GM18951 (cell line): Measurements from ENCODE around the gene RHCG.

Experiments
- POLR2A ChIP-seq: IDR thresholded peaks from 4 replicates; pipeline ENCODE4 v1.6.1; 2011; ENCODE audit warnings: mild to moderate bottlenecking; ENCODE audit not compliant: insufficient read length, insufficient read depth; ENCODE audit errors: extremely low read depth
- in situ Hi-C: fragments of 300-500 bp; cut with MboI; formaldehyde crosslinking; loops from one replicate; pipeline ENCODE4 v1.12.0; 2022; ENCODE audit warnings: low sequenced_read_pairs, mixed read lengths, inconsistent platforms; ENCODE audit not compliant: unreplicated experiment

The RHCG gene

GRCh38 chr15:89494941-89495637, 1.3 kb downstream of the RHCG start:
- in situ Hi-C loops: no loop called here
- no peak for TF ChIP-seq POLR2A

- TF ChIP-seq POLR2A: no peak
- in situ Hi-C loops: no loop called here
Measured at GRCh38 chr15:89494031-89494430, 2.4 kb downstream of the RHCG start.

DNA sequence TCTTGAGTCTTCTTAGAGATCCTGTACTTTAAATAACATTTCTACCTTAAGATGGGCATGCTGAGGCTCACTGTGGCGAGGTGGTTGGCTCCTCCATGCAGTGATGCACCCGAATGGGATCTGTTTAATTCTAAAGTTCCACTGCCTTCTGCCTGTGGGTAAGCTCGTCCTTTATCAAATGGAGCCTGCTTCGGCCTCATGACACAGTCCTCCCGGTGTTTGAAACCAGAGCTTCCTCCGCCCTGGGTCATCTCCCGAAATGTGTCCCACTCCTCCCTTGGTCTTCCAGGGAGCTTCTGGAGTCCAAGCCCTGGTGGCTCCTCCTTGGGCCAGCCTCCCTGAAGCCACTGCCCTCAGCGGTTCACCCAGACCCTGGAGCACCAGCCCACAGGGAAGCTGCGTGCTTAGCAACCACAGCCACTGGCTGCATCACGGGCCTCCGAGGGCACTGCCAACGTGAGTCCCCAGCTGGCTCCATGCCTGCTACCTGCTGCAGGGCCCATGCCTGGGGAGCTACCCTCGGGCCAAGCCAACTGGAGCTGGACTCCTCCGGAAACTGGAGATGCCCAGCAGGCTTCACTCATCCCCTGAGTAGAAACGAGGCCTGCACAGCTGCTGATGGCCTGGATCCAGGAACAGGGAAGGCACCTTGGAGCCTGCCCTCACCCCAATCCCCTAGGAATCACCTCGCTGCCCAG, 3.3 kb downstream of the RHCG start:
- in situ Hi-C loops: no loop called here
- no peak for TF ChIP-seq POLR2A

GRCh38 chr15:89492111-89492641, 4.2 kb downstream of the RHCG start:
- no peak for TF ChIP-seq POLR2A
- in situ Hi-C loops: no loop called here

DNA sequence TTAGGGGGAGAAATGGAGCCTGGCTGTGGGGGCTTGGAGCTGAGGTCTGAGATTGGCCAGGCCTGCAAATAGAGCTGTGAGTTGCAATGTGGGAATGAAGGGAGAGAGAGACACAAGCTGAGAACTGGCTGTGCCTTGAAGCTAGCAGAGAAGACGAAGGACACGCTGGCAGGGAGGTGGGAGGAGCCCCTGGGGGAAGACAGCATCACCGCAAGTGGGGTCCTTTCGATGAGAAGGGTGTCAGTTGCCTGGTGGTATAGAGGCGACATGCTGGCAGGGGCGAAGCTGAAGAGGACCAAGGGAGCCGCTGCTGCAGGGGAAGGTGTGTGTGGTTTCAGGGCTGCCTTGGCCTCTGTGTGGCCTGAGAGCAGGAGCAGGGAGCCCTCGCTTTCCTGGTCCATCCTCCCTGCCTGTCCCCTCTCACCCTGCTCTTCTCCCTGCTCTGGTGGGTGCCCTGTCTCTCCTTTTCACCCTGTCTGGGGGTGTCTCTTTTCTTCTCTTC, 5.5 kb downstream of the RHCG start:
- in situ Hi-C loops: no loop called here

GRCh38 chr15:89490081-89490813, 6.1 kb downstream of the RHCG start:
- no peak for TF ChIP-seq POLR2A
- in situ Hi-C loops: no loop called here

More for the DNA sequence above, 5.5 kb downstream of the RHCG start:
- TF ChIP-seq POLR2A: no peak

DNA sequence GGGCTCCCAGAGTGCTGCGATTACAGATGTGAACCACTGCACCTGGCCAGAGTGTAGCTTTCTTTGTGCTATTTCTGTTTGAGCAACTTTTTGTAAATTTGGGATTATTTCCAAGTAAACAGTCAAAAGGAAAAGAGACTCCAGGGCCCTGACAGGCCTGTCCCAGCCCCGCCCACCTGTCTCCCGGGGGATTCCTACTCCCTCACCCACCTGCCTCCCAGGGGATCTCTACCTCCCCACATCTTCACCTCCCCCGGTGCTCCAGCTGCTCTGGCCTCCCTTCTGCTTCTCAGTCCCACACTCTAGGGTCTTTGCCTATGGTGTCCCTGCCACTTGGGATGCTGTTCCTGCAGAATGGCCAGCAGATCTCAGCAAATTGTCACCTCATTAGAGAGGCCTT, 7.0 kb downstream of the RHCG start:
- TF ChIP-seq POLR2A: no peak
- in situ Hi-C loops: no loop called here

DNA sequence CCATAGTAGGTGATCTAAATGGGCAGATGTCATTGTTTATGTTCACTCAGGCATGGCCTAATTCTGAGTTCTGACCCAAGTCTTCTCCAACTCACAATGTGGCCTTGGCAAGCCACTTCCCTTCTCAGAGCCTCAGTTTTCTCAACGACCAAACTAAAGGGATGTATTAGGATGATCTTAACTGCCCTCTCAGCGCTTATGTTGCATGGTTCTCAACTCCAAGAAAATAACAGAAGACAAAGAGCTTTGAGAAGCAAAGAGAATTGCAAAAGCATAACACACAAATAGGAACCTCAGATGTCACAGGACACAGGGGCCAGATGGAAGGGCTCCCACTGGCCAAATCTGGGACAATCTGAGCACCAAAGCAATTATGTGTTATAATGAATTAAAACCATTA, 8.6 kb downstream of the RHCG start:
- no peak for TF ChIP-seq POLR2A
- in situ Hi-C loops: no loop called here

DNA sequence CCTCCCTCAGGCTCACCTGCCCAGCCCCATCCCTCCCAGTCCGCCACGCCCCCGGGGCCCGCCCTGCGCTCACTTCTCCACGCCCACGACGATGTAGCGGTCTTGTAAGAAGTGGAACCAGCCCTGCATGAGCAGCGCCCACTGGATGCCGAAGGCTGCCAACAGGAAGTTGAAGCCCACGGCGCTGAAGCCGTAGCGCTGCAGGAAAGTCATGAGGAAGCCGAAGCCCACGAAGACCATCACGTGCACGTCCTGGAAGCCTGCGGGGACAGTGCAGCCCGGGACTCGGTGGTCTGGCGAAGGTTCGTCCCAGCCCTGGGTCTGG, 9.7 kb downstream of the RHCG start:
- in situ Hi-C loops: no loop called here
- no peak for TF ChIP-seq POLR2A

- in situ Hi-C loops: no loop called here
- TF ChIP-seq POLR2A: no peak
Measured at GRCh38 chr15:89483079-89483478, 13.3 kb downstream of the RHCG start.

GRCh38 chr15:89482139-89482538, 14.2 kb downstream of the RHCG start:
- no peak for TF ChIP-seq POLR2A
- in situ Hi-C loops: no loop called here

DNA sequence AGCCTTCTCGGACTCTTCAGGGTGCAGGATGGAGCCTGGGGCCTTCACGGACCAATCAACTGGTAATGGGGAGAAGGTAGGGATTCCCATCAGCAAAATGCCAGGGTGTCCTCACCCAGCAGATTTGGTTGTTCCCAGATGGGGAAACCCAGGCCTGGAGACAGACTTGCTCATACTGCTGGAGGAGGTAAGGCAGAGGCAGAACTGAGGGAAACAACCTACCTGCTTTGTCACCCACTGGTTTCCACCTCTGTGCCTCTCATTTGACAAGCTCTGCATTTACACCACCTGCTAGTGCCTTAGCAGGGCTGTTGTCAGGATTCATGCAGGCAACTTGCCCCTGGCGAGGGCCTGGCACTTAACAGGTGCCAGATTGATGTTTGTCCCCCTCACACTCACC, 15.9 kb downstream of the RHCG start:
- TF ChIP-seq POLR2A: no peak
- in situ Hi-C loops: no loop called here

GRCh38 chr15:89479173-89479572, 17.2 kb downstream of the RHCG start:
- in situ Hi-C loops: no loop called here
- no peak for TF ChIP-seq POLR2A
